Activated naive CD8-positive, alpha-beta T cell (primary cell): ENCODE results near the gene CACNG4.

Experiments used
- H3K27ac Mint-ChIP-seq: one replicate; pipeline ENCODE4 v1.8.0; 2021; ENCODE audit warnings: mixed read lengths
- H3K27me3 Mint-ChIP-seq: one replicate; pipeline ENCODE4 v1.8.0; 2021; ENCODE audit warnings: mixed read lengths
- H3K36me3 Mint-ChIP-seq: one replicate; pipeline ENCODE4 v1.8.0; 2021; ENCODE audit warnings: mixed read lengths
- H3K4me1 Mint-ChIP-seq: one replicate; pipeline ENCODE4 v1.8.0; 2021; ENCODE audit warnings: low read depth, mixed read lengths
- H3K4me3 Mint-ChIP-seq: one replicate; pipeline ENCODE4 v1.8.0; 2021; ENCODE audit warnings: mild to moderate bottlenecking, mixed read lengths
- H3K9me3 Mint-ChIP-seq: one replicate; pipeline ENCODE4 v1.8.0; 2021; ENCODE audit warnings: low read depth, mixed read lengths

The CACNG4 gene

GRCh38 chr17:66950886-66951604 is 13.5 kb upstream of the CACNG4 start:
- H3K27ac Mint-ChIP-seq = no peak overlapping the region
- no peaks in the 10 kb centered on the region for H3K36me3 Mint-ChIP-seq
- peaks cover 14% of the 10 kb centered on the region for H3K27me3 Mint-ChIP-seq
- H3K4me1 Mint-ChIP-seq = no peaks in the 10 kb centered on the region
- H3K4me3 Mint-ChIP-seq = no peak overlapping the region
- no peaks in the 10 kb centered on the region for H3K9me3 Mint-ChIP-seq

GRCh38 chr17:66951605-66951953 is 12.9 kb upstream of the CACNG4 start:
- peaks cover 9% of the 10 kb centered on the region for H3K27me3 Mint-ChIP-seq
- H3K36me3 Mint-ChIP-seq = no peaks in the 10 kb centered on the region
- H3K4me1 Mint-ChIP-seq = no peaks in the 10 kb centered on the region
- H3K27ac Mint-ChIP-seq = no peak overlapping the region
- no peak overlapping the region for H3K4me3 Mint-ChIP-seq
- H3K9me3 Mint-ChIP-seq = no peaks in the 10 kb centered on the region

- Mint-ChIP-seq H3K9me3 (no peaks in the 10 kb centered on the region), H3K4me3 (no peak overlapping the region), H3K36me3 (no peaks in the 10 kb centered on the region), H3K4me1 (no peaks in the 10 kb centered on the region), H3K27ac (no peak overlapping the region), H3K27me3 (peaks cover 5% of the 10 kb centered on the region)
Measured at GRCh38 chr17:66952031-66952524, 12.4 kb upstream of the CACNG4 start.

GRCh38 chr17:66952681-66953629 is 11.6 kb upstream of the CACNG4 start:
- Mint-ChIP-seq H3K4me3 (no peak overlapping the region), H3K27ac (no peak overlapping the region), H3K36me3 (no peaks in the 10 kb centered on the region), H3K27me3 (peaks cover 5% of the 10 kb centered on the region), H3K4me1 (no peaks in the 10 kb centered on the region), H3K9me3 (no peaks in the 10 kb centered on the region)

- H3K36me3 Mint-ChIP-seq = no peaks in the 10 kb centered on the region
- H3K27ac Mint-ChIP-seq = no peak overlapping the region
- peaks cover 3% of the 10 kb centered on the region for H3K27me3 Mint-ChIP-seq
- H3K4me3 Mint-ChIP-seq = no peak overlapping the region
- no peaks in the 10 kb centered on the region for H3K9me3 Mint-ChIP-seq
- H3K4me1 Mint-ChIP-seq = no peaks in the 10 kb centered on the region
Measured at GRCh38 chr17:66953630-66954020, 10.9 kb upstream of the CACNG4 start.

- Mint-ChIP-seq H3K36me3 (no peaks in the 10 kb centered on the region), H3K9me3 (no peaks in the 10 kb centered on the region), H3K27me3 (peaks cover under 1% of the 10 kb centered on the region), H3K4me3 (no peak overlapping the region), H3K27ac (no peak overlapping the region), H3K4me1 (no peaks in the 10 kb centered on the region)
Measured at GRCh38 chr17:66954632-66955031, 9.9 kb upstream of the CACNG4 start.

GRCh38 chr17:66955821-66956220 is 8.7 kb upstream of the CACNG4 start:
- Mint-ChIP-seq H3K4me1 (no peaks in the 10 kb centered on the region), H3K27ac (no peak overlapping the region), H3K9me3 (no peaks in the 10 kb centered on the region), H3K36me3 (no peaks in the 10 kb centered on the region), H3K27me3 (peaks cover 4% of the 10 kb centered on the region), H3K4me3 (no peak overlapping the region)

GRCh38 chr17:66956941-66957340 is 7.6 kb upstream of the CACNG4 start:
- H3K9me3 Mint-ChIP-seq = no peaks in the 10 kb centered on the region
- no peaks in the 10 kb centered on the region for H3K4me1 Mint-ChIP-seq
- H3K27ac Mint-ChIP-seq = no peak overlapping the region
- no peak overlapping the region for H3K4me3 Mint-ChIP-seq
- H3K36me3 Mint-ChIP-seq = no peaks in the 10 kb centered on the region
- peaks cover 4% of the 10 kb centered on the region for H3K27me3 Mint-ChIP-seq

- H3K9me3 Mint-ChIP-seq = no peaks in the 10 kb centered on the region
- no peak overlapping the region for H3K27ac Mint-ChIP-seq
- H3K4me1 Mint-ChIP-seq = no peaks in the 10 kb centered on the region
- H3K4me3 Mint-ChIP-seq = no peak overlapping the region
- H3K27me3 Mint-ChIP-seq = peaks cover 8% of the 10 kb centered on the region
- H3K36me3 Mint-ChIP-seq = no peaks in the 10 kb centered on the region
Measured at GRCh38 chr17:66957343-66957742, 7.2 kb upstream of the CACNG4 start.

GRCh38 chr17:66957951-66958579 is 6.4 kb upstream of the CACNG4 start:
- no peak overlapping the region for H3K27ac Mint-ChIP-seq
- H3K36me3 Mint-ChIP-seq = no peaks in the 10 kb centered on the region
- H3K27me3 Mint-ChIP-seq = peaks cover 14% of the 10 kb centered on the region
- H3K4me1 Mint-ChIP-seq = peaks cover under 1% of the 10 kb centered on the region
- no peak overlapping the region for H3K4me3 Mint-ChIP-seq
- H3K9me3 Mint-ChIP-seq = no peaks in the 10 kb centered on the region

GRCh38 chr17:66959641-66960375 is 4.7 kb upstream of the CACNG4 start:
- peaks cover 22% of the 10 kb centered on the region for H3K27me3 Mint-ChIP-seq
- no peak overlapping the region for H3K27ac Mint-ChIP-seq
- H3K4me1 Mint-ChIP-seq = peaks cover 7% of the 10 kb centered on the region
- H3K36me3 Mint-ChIP-seq = no peaks in the 10 kb centered on the region
- H3K4me3 Mint-ChIP-seq = no peak overlapping the region
- no peaks in the 10 kb centered on the region for H3K9me3 Mint-ChIP-seq

- Mint-ChIP-seq H3K9me3 (no peaks in the 10 kb centered on the region), H3K4me1 (peaks cover 7% of the 10 kb centered on the region), H3K4me3 (no peak overlapping the region), H3K27ac (no peak overlapping the region), H3K36me3 (no peaks in the 10 kb centered on the region), H3K27me3 (peaks cover 22% of the 10 kb centered on the region)
Measured at GRCh38 chr17:66960613-66961012, 3.9 kb upstream of the CACNG4 start.

GRCh38 chr17:66963521-66963908 is 992 bp upstream of the CACNG4 start:
- H3K27me3 Mint-ChIP-seq = peaks cover 38% of the 10 kb centered on the region
- H3K36me3 Mint-ChIP-seq = no peaks in the 10 kb centered on the region
- no peaks in the 10 kb centered on the region for H3K9me3 Mint-ChIP-seq
- peak overlapping the region; percentile 74 for H3K4me3 Mint-ChIP-seq
- no peak overlapping the region for H3K27ac Mint-ChIP-seq
- peaks cover 13% of the 10 kb centered on the region for H3K4me1 Mint-ChIP-seq

GRCh38 chr17:66964930-66965800 is 658 bp downstream of the CACNG4 start:
- peak overlapping the region; percentile 66 for H3K4me3 Mint-ChIP-seq
- H3K27me3 Mint-ChIP-seq = peaks cover 47% of the 10 kb centered on the region
- H3K27ac Mint-ChIP-seq = no peak overlapping the region
- H3K9me3 Mint-ChIP-seq = no peaks in the 10 kb centered on the region
- peaks cover 13% of the 10 kb centered on the region for H3K4me1 Mint-ChIP-seq
- no peaks in the 10 kb centered on the region for H3K36me3 Mint-ChIP-seq
